NB4 (cell line): ENCODE data around the gene ESPL1.

Source experiments
- DNase-seq: peaks from one replicate; pipeline ENCODE4 v3.0.0; 2010; ENCODE audit warnings: low read depth
- H3K4me3 ChIP-seq: one replicate; pipeline ENCODE4 v1.5.1; 2011; ENCODE audit warnings: mild to moderate bottlenecking, low read depth, low read length, moderate library complexity
- MYC ChIP-seq: IDR thresholded peaks from 2 replicates; pipeline ENCODE4 v1.6.1; 2011; ENCODE audit warnings: low read depth, low read length
- POLR2A ChIP-seq: IDR thresholded peaks from 2 replicates; pipeline ENCODE4 v1.6.1; 2011; ENCODE audit warnings: mild to moderate bottlenecking; ENCODE audit not compliant: insufficient read length; ENCODE audit errors: extremely low read depth
- TF ChIP-seq, protein P1 (sequence below): IDR thresholded peaks from 2 replicates; pipeline ENCODE4 v1.6.1; 2011; ENCODE audit warnings: low read depth, low read length
- TF ChIP-seq, protein P2 (sequence below): IDR thresholded peaks from one replicate; pipeline ENCODE4 v1.5.1; 2012; ENCODE audit warnings: low read depth, low read length

Gene ESPL1

DNA sequence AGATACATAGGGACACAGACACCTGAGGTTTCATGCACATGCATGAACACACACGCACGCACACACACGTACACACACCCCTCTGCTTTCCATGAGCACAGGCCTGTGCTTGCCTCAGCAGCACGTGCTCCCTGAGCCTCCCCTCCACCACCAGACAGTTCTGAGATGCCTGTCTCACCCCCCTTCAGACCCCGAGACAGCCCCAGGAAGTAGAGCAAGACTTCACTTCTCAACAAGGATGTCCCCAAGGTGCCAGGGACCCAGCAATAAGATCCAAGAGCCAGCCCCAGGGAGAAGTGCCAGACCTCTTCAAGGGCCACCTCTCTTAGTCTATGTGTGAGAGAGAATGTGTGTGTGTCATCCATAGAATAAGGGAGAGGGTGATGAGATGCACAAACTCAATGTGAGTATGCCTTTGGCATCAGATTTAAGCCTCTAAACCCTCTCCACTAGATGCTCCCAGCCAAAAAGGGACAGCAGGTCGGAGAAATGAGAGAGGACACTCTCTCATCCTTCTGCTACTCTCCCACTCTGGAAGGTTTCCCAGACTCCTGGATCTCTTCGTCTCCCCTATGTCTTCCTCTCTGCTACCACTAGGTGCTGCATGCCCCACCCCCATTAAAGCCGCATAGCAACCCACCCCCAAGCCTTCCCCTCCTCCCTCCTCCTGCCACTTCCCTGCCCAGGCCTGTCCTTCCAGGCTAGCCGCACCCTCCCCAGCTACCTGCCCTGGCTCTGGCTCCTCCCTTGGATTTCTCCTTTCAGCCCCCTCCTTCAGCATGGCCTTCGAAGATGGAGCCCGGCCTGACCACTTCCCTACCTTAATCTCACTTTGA lies 43.8 kb upstream of the ESPL1 start:
- TF ChIP-seq, protein P1, sequence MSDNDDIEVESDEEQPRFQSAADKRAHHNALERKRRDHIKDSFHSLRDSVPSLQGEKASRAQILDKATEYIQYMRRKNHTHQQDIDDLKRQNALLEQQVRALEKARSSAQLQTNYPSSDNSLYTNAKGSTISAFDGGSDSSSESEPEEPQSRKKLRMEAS, result no peak
- TF ChIP-seq, protein P2, sequence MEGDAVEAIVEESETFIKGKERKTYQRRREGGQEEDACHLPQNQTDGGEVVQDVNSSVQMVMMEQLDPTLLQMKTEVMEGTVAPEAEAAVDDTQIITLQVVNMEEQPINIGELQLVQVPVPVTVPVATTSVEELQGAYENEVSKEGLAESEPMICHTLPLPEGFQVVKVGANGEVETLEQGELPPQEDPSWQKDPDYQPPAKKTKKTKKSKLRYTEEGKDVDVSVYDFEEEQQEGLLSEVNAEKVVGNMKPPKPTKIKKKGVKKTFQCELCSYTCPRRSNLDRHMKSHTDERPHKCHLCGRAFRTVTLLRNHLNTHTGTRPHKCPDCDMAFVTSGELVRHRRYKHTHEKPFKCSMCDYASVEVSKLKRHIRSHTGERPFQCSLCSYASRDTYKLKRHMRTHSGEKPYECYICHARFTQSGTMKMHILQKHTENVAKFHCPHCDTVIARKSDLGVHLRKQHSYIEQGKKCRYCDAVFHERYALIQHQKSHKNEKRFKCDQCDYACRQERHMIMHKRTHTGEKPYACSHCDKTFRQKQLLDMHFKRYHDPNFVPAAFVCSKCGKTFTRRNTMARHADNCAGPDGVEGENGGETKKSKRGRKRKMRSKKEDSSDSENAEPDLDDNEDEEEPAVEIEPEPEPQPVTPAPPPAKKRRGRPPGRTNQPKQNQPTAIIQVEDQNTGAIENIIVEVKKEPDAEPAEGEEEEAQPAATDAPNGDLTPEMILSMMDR, result no peak
- TF ChIP-seq MYC (no peak), POLR2A (no peak)
- DNase-seq, result no peak
- no peak overlapping the region for H3K4me3 ChIP-seq

DNA sequence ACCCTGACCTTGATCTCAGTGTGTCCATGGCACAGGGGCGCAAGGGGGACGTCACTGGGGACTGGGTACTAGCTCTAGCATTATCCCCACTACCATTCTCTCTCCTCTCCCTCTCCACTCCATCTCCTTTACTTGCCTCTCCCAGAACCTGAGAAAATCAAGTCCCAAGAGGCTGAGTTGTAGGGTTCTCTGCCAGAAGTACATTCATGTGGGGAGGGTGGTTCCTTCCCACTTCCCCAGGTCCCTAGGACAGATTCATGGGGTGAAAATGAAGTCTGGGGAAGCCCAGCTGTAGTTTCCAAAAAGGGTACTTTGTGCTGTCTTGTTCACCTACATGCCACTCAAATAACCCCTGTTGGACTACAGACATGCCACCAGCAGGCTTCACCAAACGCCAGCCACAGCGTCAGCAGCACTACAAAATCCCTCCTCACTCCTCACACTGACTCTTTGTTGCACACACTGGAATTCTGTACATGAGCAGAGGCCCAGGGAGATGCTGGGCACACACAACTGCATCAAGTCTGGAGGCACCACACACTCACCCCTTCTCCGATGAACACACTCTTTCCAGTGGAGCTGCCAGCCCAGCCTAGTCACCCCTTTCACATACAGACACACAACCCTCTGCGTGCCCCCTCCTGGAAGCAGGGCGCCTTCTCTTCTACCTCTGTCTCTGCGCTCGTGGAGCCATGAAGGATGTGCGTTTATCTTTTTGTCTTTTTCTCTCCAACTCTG lies 43.0 kb upstream of the ESPL1 start:
- DNase-seq, result no peak
- H3K4me3 ChIP-seq, result no peak overlapping the region
- TF ChIP-seq, protein P1, result no peak
- TF ChIP-seq, protein P2, result no peak
- TF ChIP-seq POLR2A (no peak), MYC (no peak)

DNA sequence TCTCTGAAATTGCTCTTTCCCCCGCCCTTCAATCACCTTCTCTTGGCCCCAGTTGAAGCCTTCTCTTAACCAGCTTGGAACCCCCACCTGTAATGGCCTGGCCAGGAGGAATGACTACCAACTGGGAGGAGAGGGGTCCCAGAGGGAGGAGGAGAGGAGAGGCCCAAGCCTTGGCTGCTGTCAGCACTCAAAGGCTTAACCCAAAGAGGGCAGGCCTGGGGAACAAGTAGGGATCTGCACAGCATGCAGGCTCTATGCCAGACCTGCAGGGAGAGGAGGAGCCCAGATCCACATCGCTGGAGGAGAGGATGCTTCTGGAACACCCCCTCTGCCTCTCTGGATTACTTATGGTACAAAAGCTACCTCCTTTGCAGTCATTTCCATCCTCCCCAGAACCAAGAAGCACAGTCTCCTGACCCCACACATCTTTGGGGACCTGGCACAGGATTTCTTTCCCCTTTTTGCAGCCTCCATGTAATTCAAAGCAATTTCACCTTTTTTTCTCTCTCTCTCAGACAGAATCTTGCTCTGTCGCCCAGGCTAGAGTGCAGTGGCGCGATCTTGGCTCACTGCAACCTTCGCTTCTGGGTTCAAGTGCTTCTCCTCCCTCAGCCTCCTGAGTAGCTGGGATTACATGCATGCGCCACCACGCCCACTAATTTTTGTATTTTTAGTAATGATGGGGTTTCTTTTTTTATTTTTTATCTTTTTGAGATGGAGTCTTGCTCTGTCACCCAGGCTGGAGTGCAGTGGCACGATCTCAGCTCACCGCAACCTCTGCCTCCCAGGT lies 42.3 kb upstream of the ESPL1 start:
- no peak overlapping the region for H3K4me3 ChIP-seq
- TF ChIP-seq POLR2A, result no peak
- TF ChIP-seq, protein P2, result no peak
- no peak for TF ChIP-seq MYC
- TF ChIP-seq, protein P1, result no peak
- no peak for DNase-seq

DNA sequence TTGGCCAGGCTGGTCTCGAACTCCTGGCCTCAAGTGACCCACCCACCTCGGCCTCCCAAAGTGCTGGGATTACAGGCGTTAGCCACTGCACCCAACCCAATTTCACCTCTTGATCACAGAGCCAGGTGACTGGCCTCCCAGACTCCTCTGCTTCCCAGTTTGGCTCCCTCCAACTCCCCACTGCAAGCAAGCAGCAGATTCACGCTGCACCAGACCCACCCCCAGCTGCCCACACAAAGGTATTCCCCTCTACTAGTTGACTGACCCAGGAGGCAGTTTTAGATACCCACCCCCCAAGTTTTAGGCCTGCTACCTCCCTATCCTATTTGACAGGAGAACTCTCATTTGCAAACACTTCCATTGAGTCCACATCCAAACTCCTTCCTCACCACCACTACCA lies 41.3 kb upstream of the ESPL1 start:
- no peak overlapping the region for H3K4me3 ChIP-seq
- TF ChIP-seq MYC, result no peak
- DNase-seq, result no peak

DNA sequence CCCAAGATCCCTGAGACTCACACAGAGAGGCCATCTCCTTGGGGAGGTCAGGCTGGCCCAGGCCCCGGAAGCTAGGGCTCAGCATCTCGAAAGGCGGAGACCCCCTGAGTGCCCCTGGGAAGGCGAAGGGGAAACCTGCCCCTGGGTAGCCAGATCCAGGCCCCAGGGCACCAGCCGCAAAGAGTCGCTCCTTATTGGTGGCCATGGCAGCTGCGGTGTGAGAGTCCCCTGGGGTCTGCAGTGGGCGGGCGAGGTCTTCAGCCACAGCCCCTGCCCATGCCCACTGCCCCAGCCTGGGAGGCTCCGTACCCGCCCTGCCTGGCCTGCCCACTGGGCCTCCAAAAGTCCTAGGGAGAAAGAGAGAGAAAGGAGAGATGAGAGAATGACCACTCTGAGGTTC lies 40.8 kb upstream of the ESPL1 start:
- TF ChIP-seq MYC, result no peak
- TF ChIP-seq, protein P2, result no peak

DNA sequence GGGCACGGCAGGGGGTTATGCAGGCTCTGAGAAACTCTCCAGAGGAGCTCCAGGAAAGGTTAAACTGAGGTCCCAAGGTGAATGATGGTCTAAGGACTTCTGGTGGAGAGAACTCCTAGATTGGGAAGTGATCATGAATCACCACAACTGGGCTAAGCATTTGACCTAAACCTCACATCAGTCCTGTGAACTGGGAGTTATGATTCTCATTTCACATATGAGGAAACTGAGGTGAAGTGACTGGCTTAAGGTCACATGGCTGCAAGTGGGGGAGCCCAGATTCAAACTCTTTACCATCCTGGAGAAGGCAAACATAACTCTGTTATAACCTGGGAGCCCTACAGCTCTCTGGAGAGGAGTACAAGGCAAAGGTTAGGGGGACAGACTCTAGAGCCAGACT lies 40.3 kb upstream of the ESPL1 start:
- no peak for DNase-seq
- TF ChIP-seq MYC (no peak), POLR2A (no peak)
- TF ChIP-seq, protein P1, result no peak
- TF ChIP-seq, protein P2, result no peak
- no peak overlapping the region for H3K4me3 ChIP-seq

More for the DNA sequence above, 40.8 kb upstream of the ESPL1 start:
- no peak for DNase-seq
- no peak overlapping the region for H3K4me3 ChIP-seq
